ENCODE data around the gene DUSP5. TPM values are rescaled to one million over a fixed set of nuclear protein-coding genes. Genes with fewer than 3 reads are reported as not detected.

Gene DUSP5
- total and polyA plus RNA-seq, 7 donors: 3.6 to 42.1 (median 12.0) TPM

- Histone ChIP-seq H3K9me3 (no peaks in the 10 kb centered on the region), H3K4me3 (no peak overlapping the region), H3K36me3 (peaks cover 0 to 34% (median 15%) of the 10 kb centered on the region in 4 donors), H3K27ac (peak overlapping the region in 1 of 4 donors; percentile 35), H3K27me3 (no peaks in the 10 kb centered on the region), H3K4me1 (peaks cover 0 to 31% (median 22%) of the 10 kb centered on the region in 4 donors)
- WGBS, 2 donors: 69 to 84% methylated on average over 6 of the region's 6 CpGs
- peak; percentile 15 for DNase-seq
- intact Hi-C loops (cut with DNase I): no loop called here
- TF ChIP-seq POLR2A (IDR thresholded peaks at IDR 0.05) (no peak), CTCF (IDR thresholded peaks at IDR 0.05) (no peak)
These were observed 14.2 kb downstream of the DUSP5 start for GRCh38 chr10:110511734-110512449.

- peak in 1 of 4 donors; percentile 47 for TF ChIP-seq POLR2AphosphoS5 (IDR thresholded peaks at IDR 0.05)
- no peak for TF ChIP-seq CTCF (IDR thresholded peaks at IDR 0.05)
- TF ChIP-seq EP300 (IDR thresholded peaks at IDR 0.05): no peak
- TF ChIP-seq POLR2A (IDR thresholded peaks at IDR 0.05): no peak
- H3K27me3 ChIP-seq: no peaks in the 10 kb centered on the region
- H3K4me3 ChIP-seq: no peak overlapping the region
- no peaks in the 10 kb centered on the region for H3K9me3 ChIP-seq
- H3K4me1 ChIP-seq: peaks cover 0 to 27% (median 22%) of the 10 kb centered on the region in 4 donors
- WGBS, 2 donors: 61 to 77% methylated on average over 5 of the region's 5 CpGs
- peak; percentile 62 for DNase-seq
- H3K27ac ChIP-seq: peak overlapping the region in 1 of 4 donors; percentile 35
- H3K36me3 ChIP-seq: peaks cover 0 to 27% (median 11%) of the 10 kb centered on the region in 4 donors
- intact Hi-C loops (cut with DNase I): no loop called here
These were observed 14.9 kb downstream of the DUSP5 start for GRCh38 chr10:110512461-110513187.

DNA sequence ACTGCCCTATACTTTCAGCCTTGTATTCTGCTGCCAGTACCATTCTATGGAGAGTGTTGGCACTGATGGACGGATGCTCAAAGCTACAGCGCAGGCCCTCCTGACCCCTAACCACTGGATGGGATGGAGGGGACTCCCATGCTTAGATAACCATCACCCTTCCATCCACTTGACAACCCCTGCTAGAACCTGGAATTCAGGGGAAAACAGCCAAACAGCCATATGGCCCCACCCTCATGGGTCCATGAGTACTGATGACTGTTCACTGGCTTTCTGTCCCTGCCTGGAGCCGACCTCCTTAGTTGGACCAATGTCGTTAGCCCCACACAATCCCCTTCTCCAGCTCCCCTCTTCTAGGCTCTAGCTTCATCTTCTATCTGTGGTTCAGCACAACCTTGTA is 16.2 kb downstream of the DUSP5 start:
- Histone ChIP-seq H3K9me3 (no peaks in the 10 kb centered on the region), H3K4me1 (peaks cover 0 to 20% (median 15%) of the 10 kb centered on the region in 4 donors), H3K27ac (no peak overlapping the region), H3K27me3 (no peaks in the 10 kb centered on the region), H3K36me3 (peaks cover 0 to 19% (median 11%) of the 10 kb centered on the region in 4 donors), H3K4me3 (no peak overlapping the region)
- TF ChIP-seq POLR2AphosphoS5 (IDR thresholded peaks at IDR 0.05) (no peak), EP300 (IDR thresholded peaks at IDR 0.05) (no peak), CTCF (IDR thresholded peaks at IDR 0.05) (no peak), POLR2A (IDR thresholded peaks at IDR 0.05) (no peak)
- 97% methylated on average over 4 of the region's 4 CpGs for WGBS, 2 donors
- intact Hi-C loops (cut with DNase I): no loop called here
- peak; percentile 28 for DNase-seq

- WGBS, 2 donors: 91 to 94% methylated on average over 3 of the region's 3 CpGs
- DNase-seq: no peak
- TF ChIP-seq POLR2A (IDR thresholded peaks at IDR 0.05) (no peak), CTCF (IDR thresholded peaks at IDR 0.05) (no peak), POLR2AphosphoS5 (IDR thresholded peaks at IDR 0.05) (no peak), EP300 (IDR thresholded peaks at IDR 0.05) (no peak)
- Histone ChIP-seq H3K4me3 (no peak overlapping the region), H3K9me3 (no peaks in the 10 kb centered on the region), H3K36me3 (peaks cover 0 to 15% (median 9%) of the 10 kb centered on the region in 4 donors), H3K27me3 (no peaks in the 10 kb centered on the region), H3K27ac (no peak overlapping the region), H3K4me1 (peaks cover 0 to 15% (median 10%) of the 10 kb centered on the region in 4 donors)
- intact Hi-C loops (cut with DNase I): no loop called here
These were observed 17.1 kb downstream of the DUSP5 start for GRCh38 chr10:110514848-110515247.

Measured in sigmoid colon (tissue), 7 donors.